HG03571 (cell line): Measurements from ENCODE around the gene CD47.

ENCODE experiments used
- ATAC-seq: cut with Tn5 transposase; IDR thresholded peaks from one replicate; pipeline ENCODE4 v1.9.1; 2021; ENCODE audit not compliant: unreplicated experiment

Gene CD47

GRCh38 chr3:108091498-108092250 is 843 bp upstream of the CD47 start:
- ATAC-seq = no peak

GRCh38 chr3:108090049-108090700 is 656 bp downstream of the CD47 start:
- ATAC-seq = peak; percentile 5

DNA sequence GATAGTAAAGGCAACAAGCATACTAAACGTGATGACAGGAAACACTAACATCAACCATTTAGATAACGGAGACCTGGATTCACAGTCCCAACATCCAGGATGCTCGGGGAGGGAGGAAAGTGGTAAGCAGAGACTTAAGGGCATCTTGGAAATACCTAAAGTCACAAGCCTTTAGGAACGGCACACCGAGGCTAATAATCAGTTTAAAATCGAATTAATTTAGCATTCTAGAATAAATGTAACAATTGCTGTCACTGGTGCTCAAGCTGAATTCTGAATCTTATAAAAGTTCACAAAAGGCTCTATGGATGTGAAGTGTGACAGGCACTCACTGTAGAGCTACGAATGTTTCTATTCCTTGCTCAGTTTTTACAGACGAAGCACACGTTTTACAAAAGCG is 1.3 kb downstream of the CD47 start:
- no peak for ATAC-seq

- ATAC-seq = peak; percentile 32
These were observed 2.1 kb downstream of the CD47 start for GRCh38 chr3:108088697-108089096.

- no peak for ATAC-seq
These were observed 2.7 kb downstream of the CD47 start for GRCh38 chr3:108088146-108088545.

- no peak for ATAC-seq
These were observed 4.2 kb downstream of the CD47 start for GRCh38 chr3:108086653-108087052.

- ATAC-seq = no peak
These were observed 5.0 kb downstream of the CD47 start for GRCh38 chr3:108085810-108086350.

GRCh38 chr3:108085370-108085769 is 5.5 kb downstream of the CD47 start:
- no peak for ATAC-seq

- ATAC-seq = no peak
These were observed 11.0 kb downstream of the CD47 start for GRCh38 chr3:108079877-108080276.

- ATAC-seq = no peak
These were observed 11.8 kb downstream of the CD47 start for GRCh38 chr3:108079043-108079442.

- no peak for ATAC-seq
These were observed 14.3 kb downstream of the CD47 start for GRCh38 chr3:108076564-108076963.

DNA sequence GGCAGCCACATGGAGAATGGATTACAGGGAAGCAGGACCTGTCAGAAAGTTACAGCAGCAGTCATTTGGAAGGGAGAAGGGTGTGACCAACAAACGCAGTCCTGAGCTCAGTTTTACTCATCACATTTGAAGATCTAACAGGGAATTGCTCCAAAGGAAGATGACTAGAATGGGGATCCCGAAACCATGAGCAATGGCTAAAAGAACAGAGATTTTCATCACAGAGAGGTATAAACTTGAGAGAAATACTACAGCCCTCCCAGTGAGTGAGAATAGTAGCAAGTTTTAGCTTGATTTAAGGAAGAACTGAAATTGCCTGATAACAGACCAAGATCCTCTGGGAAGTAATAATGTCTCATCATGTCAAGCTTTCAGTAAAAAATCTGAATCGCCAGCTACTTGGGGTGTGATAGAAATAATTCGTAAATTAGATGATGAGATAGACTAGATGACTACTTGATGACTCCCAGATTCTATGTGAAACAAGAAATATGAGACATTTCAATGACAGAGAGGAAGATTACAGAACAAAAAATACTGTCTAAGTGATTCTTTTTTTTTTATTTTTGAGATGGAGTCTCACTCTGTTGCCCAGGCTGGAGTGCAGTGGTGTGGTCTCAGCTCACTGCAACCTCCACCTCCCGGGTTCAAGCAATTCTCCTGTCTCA is 16.9 kb downstream of the CD47 start:
- ATAC-seq = no peak

- no peak for ATAC-seq
These were observed 19.5 kb downstream of the CD47 start for GRCh38 chr3:108071368-108071767.

DNA sequence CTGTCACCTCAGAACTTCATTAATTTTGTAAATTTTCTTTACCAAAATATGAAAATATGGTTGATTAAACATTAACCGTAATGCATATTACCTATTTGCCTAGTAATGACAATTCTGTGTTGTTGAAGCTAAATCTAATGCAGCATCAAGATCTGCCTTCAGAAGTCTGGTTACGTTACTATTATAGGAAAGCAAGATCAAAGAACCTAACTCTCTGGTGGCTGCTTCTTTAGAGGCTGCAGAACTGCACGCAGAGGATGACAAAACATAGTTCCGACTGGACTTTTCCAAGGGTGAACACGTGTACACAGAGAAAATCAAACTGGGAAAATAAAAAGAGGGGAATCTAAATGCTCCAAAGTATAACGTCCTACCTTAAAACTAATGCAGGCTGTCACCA is 20.5 kb downstream of the CD47 start:
- no peak for ATAC-seq

DNA sequence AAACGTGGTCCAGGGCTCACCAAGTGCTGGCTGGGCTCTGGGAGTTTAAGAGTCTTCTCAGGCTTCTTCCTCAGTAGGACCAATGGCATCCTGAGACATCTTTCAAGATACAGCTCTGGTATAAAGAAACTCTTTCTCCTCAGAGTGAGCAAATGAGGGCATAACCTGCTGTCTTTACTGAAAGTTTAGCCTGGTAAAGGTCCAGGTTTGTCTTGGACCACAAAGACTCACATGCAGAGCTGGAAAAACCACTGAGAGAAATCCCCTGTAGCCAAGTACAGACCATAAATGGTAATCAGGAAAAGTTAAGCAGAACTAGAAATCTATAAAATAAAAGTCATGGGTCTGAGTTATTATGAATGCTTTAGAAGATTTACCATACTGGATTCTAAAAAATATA is 23.1 kb downstream of the CD47 start:
- ATAC-seq = no peak

GRCh38 chr3:108065096-108065495 is 25.7 kb downstream of the CD47 start:
- ATAC-seq = no peak

GRCh38 chr3:108064293-108064887 is 26.4 kb downstream of the CD47 start:
- no peak for ATAC-seq

GRCh38 chr3:108062051-108062450 is 28.8 kb downstream of the CD47 start:
- no peak for ATAC-seq

DNA sequence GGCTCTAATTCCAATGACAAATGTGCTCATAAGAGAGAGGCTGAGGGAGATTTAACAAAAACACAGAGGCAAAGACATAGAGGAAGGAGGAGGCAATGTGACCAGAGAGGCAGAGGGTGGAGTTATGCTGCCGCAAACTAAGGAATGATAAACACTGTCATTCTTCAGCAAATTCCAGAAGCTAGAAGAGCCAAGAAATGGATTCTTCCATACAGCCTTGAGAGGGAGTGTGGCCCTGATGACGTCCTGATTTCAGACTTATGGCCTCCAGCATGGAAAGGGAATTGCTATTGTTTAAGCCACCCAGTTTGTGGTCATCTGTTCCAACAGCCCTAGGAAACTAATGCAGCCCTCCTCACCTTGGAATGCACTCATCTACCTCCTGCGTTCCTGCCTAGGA is 30.5 kb downstream of the CD47 start:
- no peak for ATAC-seq

DNA sequence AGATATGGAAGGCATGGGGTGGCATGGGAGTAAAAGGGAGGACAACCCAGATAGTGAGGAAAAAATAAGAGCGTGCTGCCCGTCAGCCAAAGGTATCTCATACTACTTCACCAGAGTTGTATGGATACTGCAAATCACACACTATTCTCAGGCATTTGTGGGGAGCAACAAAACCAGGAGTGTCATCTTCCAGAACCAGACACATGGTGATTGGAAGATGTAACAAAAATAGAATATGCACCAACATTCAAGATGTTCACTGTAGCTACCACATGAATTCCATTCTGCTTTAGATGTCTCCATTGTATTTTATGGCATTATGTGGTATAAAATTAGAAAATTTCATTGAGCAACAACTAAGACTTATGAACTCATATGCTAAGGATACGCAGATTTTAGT is 34.9 kb downstream of the CD47 start:
- ATAC-seq = no peak

GRCh38 chr3:108054935-108055334 is 35.9 kb downstream of the CD47 start:
- ATAC-seq = no peak

DNA sequence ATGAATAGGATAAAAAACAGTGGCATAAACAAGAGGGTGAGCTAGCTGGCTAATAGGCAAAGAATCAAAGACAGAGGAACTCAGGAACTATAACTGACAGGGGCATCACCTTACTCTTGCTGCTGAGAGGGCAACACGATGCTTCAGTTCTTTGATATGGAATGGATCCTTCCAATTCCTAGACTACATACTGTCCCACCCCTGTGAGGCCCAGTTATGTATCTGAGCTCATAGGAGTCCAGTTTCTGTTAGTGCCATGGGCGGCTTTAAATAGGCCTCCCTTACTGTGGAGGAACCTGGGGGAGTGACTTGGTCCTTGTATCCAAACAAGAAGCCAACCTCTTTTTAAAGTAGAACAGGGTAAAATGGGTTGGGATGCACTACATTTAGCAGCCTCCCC is 37.3 kb downstream of the CD47 start:
- no peak for ATAC-seq
